Right lobe of liver (tissue), 4 donors: ENCODE results near the gene MFAP5.

ENCODE experiments used
- POLR2A ChIP-seq: fragments of 450-650 bp; IDR thresholded peaks from one replicate; pipeline ENCODE4 v1.6.1; 2017; ENCODE audit warnings: antibody characterized with exemption, mild to moderate bottlenecking
- TF ChIP-seq, protein P1 (sequence below), 4 donors: fragments of 200-600 bp in 3 of 4; fragments of 450-650 bp in 1 of 4; IDR thresholded peaks; one replicate each; pipeline versions ENCODE4 v1.5.1 to v1.8.0; 2016 to 2022; ENCODE audit warnings: antibody characterized with exemption in 4 of 4, mild to moderate bottlenecking in 2 of 4
- donor health status: DM: no; HTN: no; CAD: no.
- donor health status: DM: no; HTN: no; CAD: no.
- donor health status: DM: no; HTN: yes; CAD: no.

DNA sequence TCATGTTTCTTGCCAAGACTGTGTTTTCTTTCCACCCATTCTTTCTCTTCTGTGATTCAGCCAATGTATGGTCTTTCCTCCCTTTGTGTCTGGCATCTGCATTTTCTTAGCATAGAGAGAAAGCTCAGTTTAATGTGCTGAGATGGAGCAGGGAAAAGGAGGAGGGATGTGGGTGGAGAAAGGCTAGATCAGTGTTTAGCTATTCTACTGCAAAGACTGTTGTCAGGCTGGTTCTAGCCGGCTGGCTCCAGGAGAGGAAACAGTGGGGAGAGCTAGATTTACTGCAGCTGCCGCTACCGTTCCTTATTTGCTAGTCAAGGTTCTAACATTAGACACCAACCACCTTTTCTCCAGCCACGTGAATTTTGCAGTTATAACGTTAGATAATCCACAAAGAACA is 29.9 kb upstream of the MFAP5 start:
- TF ChIP-seq, protein P1, sequence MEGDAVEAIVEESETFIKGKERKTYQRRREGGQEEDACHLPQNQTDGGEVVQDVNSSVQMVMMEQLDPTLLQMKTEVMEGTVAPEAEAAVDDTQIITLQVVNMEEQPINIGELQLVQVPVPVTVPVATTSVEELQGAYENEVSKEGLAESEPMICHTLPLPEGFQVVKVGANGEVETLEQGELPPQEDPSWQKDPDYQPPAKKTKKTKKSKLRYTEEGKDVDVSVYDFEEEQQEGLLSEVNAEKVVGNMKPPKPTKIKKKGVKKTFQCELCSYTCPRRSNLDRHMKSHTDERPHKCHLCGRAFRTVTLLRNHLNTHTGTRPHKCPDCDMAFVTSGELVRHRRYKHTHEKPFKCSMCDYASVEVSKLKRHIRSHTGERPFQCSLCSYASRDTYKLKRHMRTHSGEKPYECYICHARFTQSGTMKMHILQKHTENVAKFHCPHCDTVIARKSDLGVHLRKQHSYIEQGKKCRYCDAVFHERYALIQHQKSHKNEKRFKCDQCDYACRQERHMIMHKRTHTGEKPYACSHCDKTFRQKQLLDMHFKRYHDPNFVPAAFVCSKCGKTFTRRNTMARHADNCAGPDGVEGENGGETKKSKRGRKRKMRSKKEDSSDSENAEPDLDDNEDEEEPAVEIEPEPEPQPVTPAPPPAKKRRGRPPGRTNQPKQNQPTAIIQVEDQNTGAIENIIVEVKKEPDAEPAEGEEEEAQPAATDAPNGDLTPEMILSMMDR (IDR thresholded peaks at IDR 0.05): no peak
- no peak for TF ChIP-seq POLR2A
